GM18505 (cell line): ENCODE measurements around the gene ABCA13.

Experiments
- ATAC-seq: cut with Tn5 transposase; IDR thresholded peaks from one replicate; pipeline ENCODE4 v1.9.1; 2021; ENCODE audit not compliant: unreplicated experiment
- POLR2A ChIP-seq: IDR thresholded peaks from 4 replicates; pipeline ENCODE4 v1.6.1; 2011; ENCODE audit warnings: borderline replicate concordance; ENCODE audit not compliant: insufficient read depth, insufficient read length; ENCODE audit errors: extremely low read depth

ABCA13 gene

DNA sequence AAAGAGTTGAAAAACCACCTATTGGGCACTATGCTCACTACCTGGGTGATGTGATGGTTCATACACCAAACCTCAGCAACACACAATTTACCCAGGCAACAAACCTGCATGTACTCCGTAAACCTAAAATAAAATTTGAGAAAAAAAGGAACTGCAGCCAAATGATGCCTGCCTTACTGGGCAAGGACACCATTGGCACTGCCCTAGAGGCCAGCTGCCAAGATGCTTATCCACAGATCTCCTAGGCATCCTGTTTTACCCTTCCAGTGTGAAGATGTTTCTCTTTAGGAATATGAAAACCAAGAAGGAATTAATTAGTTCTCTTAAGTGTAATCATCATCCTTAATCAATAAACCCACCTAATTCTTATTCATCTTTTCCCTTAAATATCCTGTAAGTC, 133.4 kb downstream of the ABCA13 start:
- TF ChIP-seq POLR2A = no peak
- ATAC-seq = no peak

DNA sequence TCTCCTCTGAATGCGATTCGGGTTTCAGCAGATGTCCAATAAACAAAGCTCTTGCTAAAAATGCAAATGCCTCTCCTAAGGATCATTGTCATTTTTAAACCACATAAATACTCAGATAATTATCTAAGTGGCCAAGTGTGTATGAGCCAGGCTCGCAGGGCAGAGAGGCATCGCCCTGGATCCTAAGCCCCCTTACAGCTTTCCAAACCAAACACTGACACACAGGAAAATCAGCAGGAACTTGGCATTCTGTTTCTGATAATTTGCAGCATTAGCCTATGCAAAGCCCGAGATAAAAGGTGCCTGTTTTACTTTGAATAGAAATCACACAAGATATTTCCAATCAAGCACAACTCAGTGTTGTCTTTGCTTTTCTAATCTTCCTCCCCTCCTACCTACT, 134.4 kb downstream of the ABCA13 start:
- no peak for ATAC-seq
- no peak for TF ChIP-seq POLR2A

DNA sequence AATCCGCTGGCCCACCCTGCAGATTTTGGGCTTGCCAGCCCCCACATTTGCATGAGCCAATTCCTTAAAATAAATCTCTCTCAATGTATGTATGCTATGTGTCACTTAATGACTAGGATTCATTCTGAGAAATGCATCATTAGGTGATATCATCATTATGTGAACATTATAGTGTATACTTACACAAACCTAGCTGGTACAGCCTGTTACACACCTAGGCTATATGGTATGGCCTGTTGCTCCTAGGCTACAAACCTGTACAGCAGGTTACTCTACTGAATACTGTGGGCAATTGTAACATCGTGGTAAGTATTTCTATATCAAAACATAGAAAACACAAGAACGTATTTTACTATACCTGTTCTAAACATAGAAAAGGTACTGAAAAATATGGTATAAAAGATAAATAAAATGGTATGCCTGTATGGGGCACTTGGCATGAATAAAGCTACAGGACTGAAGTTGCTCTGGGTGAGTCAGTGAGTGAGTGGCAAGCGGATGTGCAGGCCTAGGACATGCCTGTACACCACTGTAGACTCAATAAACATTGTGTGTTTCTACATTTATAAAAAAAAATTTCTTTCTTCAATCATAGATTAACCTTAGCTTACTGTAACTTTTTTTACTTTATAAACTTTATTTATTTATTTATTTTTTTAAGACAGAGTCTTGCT, 135.9 kb downstream of the ABCA13 start:
- no peak for ATAC-seq

GRCh38 chr7:48309720-48310119, 138.5 kb downstream of the ABCA13 start:
- no peak for TF ChIP-seq POLR2A
- no peak for ATAC-seq

More for the DNA sequence above, 135.9 kb downstream of the ABCA13 start:
- TF ChIP-seq POLR2A = no peak

DNA sequence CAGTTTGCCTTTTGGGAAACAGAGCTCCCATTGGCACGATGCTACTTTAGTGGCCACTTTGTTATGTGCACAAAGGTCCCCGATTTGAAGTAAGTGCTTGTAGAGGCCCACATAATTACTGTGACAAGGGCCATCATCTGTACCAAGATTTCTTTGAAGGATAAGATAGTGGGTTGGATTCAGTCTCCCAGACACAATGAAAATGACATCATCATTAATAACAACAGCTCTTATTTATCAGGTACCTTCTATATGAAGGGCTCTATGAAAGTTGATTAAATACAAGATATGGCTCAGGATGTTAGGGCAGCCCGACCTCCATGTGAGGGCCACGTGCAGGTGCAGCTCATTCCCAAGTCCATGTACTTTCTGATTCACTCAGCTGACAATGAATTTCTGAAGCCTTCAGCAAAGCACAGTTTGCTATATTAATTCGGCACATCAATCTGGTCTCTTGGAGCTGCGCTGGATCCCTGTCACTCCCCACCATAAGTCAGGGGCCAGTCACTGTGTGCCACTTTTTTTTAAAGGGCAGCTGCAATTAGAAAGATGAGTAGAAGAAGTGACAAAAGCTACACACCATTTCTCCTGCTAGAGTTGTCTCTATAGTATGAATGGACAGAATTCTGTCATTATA, 140.3 kb downstream of the ABCA13 start:
- TF ChIP-seq POLR2A = no peak
- ATAC-seq = no peak

- no peak for TF ChIP-seq POLR2A
- ATAC-seq = no peak
Measured at GRCh38 chr7:48312151-48312550, 140.9 kb downstream of the ABCA13 start.

DNA sequence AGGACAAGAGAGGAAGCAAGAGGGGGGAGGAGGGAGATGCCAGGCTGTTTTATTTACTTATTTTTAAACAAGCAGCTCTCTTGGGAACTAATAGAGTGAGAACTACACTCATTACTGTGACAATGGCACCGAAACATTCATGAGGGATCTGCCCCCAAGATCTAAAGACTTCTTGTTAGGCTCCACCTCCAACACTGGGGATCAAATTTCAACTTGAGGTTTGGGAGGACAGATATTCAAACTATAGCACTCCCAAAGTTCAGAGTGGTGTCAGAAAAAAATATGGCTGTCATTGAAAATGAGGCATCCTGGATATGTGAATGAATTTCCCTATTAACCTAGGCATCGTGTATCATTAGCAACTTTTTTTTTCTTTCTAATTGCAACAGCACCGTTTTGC, 145.5 kb downstream of the ABCA13 start:
- no peak for TF ChIP-seq POLR2A
- ATAC-seq = no peak

GRCh38 chr7:48317360-48317759, 146.1 kb downstream of the ABCA13 start:
- no peak for TF ChIP-seq POLR2A
- ATAC-seq = no peak

GRCh38 chr7:48321319-48322010, 150.2 kb downstream of the ABCA13 start:
- no peak for ATAC-seq
- no peak for TF ChIP-seq POLR2A

- TF ChIP-seq POLR2A = no peak
- no peak for ATAC-seq
Measured at GRCh38 chr7:48337012-48337621, 165.9 kb downstream of the ABCA13 start.

- no peak for ATAC-seq
- no peak for TF ChIP-seq POLR2A
Measured at GRCh38 chr7:48337781-48338180, 166.5 kb downstream of the ABCA13 start.

DNA sequence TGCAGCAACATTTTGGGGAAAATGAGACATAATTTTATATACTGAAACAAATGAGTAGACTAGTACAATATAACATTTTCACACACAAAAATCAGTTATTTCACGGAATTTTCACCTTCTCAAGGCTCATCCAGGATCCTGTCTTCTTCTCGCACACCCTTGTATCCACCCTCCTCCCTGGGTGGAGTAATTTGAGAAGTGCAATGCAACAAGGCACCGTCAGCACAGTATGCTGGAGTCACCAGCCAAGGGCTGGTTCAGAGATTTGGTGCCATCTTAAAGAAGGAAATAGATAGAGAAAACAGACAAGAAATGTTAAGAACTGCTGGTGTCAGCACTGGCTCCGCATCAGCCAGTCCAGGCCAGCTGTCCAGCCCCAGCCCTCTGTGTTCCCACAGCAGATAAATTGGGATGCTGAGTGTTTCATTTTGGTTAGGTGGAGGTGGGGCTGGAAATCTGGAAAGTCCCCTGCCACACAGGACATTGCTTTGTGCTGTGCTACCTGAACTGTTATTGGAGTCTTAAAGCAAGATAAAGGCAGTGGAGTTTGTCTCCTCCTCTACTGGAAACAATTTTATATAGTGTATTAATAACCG, 176.1 kb downstream of the ABCA13 start:
- ATAC-seq = no peak
- TF ChIP-seq POLR2A = no peak

GRCh38 chr7:48350515-48350914, 179.3 kb downstream of the ABCA13 start:
- ATAC-seq = no peak
- no peak for TF ChIP-seq POLR2A
